NCI-H1694 (cell line): ENCODE measurements around the gene HSPBP1.
A peak's percentile ranks its signal among the peaks of the same experiment; 100 is the strongest.
"Not testable (repeated sequence)": the region's sequence is repeated elsewhere in the genome, so short reads cannot be mapped to it uniquely, and the experiment has no call there.

Experiments used
- DNase-seq: peaks from one replicate; lab custom pipeline; 2025; lab: John Stamatoyannopoulos, UW

The HSPBP1 gene, protein sequence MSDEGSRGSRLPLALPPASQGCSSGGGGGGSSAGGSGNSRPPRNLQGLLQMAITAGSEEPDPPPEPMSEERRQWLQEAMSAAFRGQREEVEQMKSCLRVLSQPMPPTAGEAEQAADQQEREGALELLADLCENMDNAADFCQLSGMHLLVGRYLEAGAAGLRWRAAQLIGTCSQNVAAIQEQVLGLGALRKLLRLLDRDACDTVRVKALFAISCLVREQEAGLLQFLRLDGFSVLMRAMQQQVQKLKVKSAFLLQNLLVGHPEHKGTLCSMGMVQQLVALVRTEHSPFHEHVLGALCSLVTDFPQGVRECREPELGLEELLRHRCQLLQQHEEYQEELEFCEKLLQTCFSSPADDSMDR

DNA sequence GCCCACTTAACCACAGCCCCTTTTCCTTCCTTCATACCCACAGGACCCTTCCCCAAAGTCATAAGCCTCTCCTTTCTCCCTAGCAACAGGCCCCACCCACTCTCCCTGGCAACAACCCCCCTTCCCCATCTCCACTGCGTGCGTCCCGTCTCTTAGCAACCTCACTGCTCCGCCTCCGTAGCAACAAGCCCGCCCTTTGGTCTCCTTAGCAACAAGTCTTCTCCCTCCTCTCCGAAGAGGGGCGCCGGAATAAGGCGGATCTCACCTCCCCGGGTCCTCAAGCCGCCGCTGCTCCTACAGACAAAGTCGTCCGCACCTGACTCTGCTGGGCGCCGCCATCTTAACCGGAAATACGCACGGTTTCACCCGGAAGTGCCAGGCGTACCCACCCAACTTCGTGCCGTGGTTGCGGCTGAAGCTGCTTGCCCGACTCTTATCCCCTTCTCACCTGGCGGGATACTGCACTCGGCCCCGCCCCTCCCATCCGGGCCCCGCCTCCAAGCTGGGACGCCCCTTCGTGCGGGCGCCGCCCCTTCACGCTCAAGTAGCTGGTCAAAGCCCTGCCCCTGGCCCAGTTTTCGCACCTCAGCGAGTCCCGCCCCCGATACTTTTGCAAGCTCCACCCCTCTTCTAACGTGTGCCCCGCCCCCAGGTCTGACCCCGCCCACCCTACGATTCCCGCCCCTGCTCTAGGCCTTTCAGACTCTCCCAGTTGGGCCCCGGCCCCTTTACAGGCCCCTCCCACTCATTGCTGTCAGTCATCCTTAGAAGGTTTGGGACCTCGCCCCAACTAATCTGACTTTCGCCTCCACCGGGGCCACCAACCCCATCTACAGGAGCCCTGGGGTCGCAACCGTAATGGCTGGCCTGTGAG lies at the start of gene HSPBP1:
HSPBP1 (minus strand) TSS at position 341 of the 874 bp plus-strand sequence. CDS start 502 bp downstream, outside the sequence.
- peak; percentile 92 for DNase-seq

GRCh38 chr19:55328774-55329318 lies 48.9 kb upstream of the HSPBP1 start:
- not testable (repeated sequence) for DNase-seq

GRCh38 chr19:55325172-55325571 lies 45.3 kb upstream of the HSPBP1 start, which contains the start of gene TMEM150B:
Gene TMEM150B, minus strand, starts transcription at chr19:55325341. Its CDS starts 4,305 bp downstream, at chr19:55321036.
- no peak for DNase-seq

DNA sequence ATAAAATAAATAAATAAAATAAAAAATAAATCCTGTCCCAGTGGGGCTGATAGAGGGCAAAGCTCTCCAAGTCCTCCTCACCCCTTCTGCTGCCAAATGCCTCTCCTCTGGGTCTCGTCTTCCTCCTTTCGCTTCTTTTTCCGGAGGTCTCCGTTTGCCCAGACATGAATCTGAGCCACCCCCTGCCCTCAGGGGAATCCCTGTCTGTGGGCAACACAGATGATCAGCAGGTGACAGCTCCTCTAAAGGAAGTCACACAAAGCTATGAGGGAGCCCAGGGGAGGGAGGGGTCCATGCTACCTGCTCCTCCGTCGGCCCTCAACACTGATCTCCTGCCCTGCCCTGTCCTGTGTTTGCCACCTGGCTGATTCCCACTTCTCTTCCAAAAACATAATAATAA lies 44.8 kb upstream of the HSPBP1 start:
- no peak for DNase-seq

DNA sequence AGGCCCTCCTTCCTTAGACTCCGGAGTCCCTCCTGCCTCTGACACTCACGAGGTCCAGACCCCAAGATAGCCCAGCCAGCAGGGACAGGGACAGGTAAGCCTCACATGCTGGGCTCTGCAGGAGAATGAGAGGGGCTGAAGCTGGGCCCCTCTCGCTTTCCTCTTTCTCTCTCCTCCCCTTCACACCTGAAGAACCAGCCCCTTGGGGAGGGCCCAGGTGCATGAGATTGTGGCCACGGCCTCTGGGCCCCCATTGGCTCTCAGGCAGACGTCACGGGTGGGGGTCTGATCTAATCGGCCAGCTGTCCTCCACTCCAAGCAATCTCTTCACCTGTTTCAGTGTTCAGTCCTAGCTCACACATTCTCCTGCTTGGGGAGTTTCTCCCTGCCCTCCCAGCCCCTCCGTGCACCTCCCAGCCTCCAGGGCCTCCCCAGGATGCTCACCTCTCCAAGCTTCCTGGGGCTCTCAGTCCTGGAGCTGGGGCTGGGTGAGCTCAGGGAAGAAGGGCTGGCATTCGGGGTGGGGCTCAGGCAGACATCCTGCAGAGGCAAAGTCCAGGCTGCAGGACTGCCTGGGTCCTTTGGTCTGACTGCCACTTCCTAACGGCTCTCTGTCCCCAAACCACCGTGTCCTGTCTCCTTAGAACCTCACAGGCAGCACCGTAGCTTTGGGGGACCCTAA lies 42.4 kb upstream of the HSPBP1 start:
- no peak for DNase-seq

DNA sequence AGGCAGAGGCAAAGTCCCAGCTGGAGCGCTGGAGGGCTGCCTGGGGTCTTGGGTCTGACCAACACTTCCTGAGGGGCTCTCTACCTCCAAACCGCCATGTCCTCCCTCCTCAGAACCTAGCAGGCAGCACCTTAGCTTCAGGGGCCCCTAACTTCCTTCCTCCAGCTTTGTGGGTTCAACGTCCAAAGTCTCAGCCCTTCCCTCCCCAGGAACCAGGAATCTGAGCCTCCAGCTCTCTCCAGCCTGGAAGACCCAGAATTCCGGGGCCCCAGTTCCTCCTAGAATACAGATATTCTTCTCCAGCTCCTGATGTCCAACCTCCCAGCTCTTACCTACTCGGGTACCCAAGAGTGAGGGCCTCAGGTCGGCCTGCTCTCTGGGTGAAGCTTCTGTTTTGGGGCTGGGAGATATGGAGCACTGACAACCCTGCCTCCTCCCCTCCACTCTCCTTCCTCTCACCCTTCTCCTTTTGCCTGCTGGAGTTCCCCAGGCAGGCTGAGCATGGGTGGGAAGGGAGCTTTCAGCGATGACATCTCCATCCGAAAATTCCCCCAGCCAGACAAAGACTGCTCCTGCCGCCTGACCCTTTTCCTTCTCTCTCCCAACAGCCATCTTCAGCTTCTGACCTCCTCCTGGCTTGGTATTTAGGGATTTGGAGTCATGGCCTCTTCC lies 41.7 kb upstream of the HSPBP1 start:
- no peak for DNase-seq

- no peak for DNase-seq
Observed at GRCh38 chr19:55320844-55321419, 41.0 kb upstream of the HSPBP1 start.

- no peak for DNase-seq
Observed at GRCh38 chr19:55319785-55320184, 39.9 kb upstream of the HSPBP1 start.

GRCh38 chr19:55316646-55317045 lies 36.7 kb upstream of the HSPBP1 start:
- DNase-seq, result no peak

DNA sequence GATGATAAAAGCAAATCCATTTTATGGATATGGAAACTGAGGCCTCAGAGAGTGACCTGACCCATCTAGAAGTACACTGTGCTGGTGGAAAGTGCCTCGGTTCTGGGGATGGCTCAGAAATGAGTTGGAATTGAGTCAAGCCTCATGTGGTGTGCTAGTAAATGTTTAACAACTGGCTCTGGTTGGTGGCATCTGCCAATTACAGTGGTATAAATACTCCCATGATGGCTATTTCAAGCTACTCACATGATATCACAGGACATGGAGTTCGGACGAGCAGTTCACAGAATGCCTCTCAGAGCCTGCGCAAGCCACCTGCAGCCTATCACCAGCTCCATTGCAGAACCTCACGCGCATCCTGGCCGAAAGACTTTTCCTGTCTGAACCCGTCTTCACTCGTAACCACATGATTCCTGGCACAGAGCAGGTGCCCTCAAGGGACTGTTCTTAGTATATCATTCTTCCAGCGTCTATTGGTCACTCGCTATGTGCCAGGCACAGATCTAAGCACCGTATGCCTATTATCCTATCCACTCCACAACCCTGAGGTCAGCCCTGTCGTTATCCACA lies 36.1 kb upstream of the HSPBP1 start:
- no peak for DNase-seq

GRCh38 chr19:55314396-55314795 lies 34.5 kb upstream of the HSPBP1 start:
- no peak for DNase-seq

DNA sequence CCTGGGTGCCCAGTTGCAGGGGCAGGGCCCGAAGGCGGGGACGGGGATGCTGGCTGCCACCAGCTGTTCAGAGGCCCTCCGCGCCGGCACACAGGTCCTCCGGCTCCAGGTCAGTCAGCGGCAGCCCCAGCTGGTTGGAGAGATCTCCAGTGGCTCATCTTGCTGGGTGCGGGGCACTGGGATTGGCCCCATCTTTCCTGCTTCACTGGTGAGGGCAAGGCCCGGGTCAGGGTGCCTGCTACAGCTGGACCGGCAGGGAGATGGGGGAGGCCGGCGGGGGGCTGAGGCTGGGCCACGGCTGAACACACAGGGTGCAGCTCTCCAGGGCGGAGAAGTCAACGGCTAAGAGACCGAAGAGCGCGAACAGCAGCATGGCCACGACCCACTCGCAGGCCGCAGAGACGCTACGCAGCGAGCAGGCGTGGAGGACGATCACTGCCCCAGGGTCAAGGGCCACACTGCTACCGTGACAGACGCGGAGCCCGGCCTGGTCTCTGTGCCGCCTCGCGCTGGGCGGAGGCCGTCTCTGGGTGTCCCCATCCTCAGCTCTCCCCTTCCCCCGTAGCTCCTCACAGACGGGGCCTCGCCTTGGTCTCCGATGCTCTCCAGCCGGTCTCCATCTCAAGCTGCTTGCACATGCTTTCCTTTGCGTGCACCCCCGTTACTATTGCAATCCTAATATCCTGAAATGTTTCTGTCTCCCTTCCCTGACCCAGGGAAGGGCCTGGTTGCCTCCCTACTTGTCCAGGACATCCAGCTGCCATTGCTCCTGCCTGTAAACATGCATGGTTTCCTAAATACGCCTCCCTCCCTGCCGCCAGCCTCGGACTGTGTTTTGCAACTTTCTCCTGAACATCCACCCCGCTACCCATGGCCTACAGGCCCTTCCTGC lies 33.0 kb upstream of the HSPBP1 start:
- DNase-seq, result no peak

GRCh38 chr19:55311797-55312196 lies 31.9 kb upstream of the HSPBP1 start:
- DNase-seq, result no peak

DNA sequence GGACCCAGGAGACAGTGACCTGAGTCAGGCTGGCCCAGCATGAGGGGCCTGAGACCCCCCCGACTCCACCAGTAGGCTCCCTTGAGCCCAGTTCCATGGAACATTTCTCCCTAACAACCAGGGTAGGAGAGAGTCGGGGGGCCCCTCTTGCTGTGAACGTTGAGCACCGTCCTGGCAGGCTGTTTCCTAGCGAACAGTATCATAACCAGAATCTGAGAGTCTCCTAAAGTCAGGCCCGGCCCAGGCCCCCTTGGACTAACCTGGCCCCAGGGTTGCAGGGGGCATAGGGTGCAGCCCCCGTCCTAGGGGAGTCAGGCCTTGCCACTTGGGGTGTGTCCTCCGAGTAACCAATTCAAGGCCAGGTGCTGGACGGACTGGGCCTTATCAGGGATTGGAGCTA lies 31.5 kb upstream of the HSPBP1 start:
- DNase-seq, result no peak

DNA sequence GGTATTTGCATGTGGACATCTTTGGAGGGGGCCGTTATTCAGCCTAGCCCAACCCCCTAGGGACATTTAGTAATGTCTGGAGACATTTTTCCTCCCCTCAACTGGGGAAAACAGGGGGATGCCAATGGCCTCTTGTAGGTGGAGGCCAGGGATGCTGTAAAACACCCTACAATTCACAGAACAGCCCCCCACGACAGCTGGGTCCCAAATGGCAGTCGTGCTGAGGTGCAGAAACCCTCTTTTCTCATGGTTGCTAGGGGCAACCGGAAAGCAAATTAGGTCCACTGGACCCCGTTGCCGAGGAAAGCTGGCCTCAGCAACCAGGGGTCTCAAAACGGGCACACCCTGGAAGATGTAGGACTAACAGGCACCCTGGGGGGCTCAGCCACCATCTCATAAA lies 30.6 kb upstream of the HSPBP1 start:
- DNase-seq, result no peak

DNA sequence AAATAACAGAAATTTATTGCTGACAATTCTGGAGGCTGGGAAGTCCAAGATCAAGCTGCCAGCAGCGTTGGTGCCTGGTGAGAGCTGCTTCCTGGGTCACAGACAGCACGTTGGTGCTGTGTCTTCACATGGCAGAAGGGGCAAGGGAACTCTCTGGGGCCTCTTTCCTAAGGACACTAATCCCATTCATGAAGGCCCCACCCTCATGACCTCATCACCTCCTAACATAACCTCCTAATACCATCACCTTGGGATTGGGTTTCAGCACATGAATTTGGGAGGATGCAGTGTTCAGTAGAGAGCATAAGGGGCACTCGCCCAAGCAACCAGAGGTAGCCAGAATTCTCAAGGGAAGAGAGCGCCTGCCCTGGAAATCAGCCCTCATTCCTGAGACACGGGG lies 29.5 kb upstream of the HSPBP1 start:
- no peak for DNase-seq

GRCh38 chr19:55308281-55308680 lies 28.4 kb upstream of the HSPBP1 start:
- no peak for DNase-seq

GRCh38 chr19:55306712-55307111 lies 26.8 kb upstream of the HSPBP1 start:
- DNase-seq, result no peak

DNA sequence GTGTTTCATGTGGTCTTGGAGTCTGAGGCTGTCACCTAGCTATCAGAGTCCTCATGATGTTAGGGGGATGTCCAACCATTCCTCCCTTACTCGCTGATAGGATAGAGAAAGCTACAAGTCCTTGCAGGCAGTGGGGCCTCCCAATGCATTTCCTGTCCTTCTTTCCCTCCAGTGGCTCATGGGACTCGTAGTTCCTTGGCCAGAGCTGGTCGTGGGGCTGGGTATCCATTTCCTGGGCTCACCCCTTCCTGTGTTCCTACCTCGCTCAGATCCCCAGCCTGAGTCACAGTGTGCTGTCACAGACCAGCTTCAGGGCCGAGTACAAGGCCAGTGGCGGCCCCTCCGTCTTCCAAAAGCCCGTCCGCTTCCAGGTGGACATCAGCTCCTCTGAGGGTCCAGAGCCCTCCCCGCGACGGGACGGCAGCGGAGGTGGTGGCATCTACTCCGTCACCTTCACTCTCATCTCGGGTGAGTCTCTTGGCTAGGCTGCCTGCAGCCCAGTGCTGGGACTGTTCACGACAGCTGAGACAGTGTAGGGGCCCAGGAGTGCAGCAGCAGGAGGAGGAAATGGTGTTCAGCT lies 26.2 kb upstream of the HSPBP1 start:
- DNase-seq, result no peak
